GM12872 (cell line): ENCODE data around the gene PARL.

Source experiments
- CTCF ChIP-seq: IDR thresholded peaks from 3 replicates; pipeline ENCODE4 v1.5.1; 2011; ENCODE audit warnings: low read depth, mild to moderate bottlenecking, low read length, moderate library complexity; ENCODE audit not compliant: insufficient read depth

The PARL gene

DNA sequence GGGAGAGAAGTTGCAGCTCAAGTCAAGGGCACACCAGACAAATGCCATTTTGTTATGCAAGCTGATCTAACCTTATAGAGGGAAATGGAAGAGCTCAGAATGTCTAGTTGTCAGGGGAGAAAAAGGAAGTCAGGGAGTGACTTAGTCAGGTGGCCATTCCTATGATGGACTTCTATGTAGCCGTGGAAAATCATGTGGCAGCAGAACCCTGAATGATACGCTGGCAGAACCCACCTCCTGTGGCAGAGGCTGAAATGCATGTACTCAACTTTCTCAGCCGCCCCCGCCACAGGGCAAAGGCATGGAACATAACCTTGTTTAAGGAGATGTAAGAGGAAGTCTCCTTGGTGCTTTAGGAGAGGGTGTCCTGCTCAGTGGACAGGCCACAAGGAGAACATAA lies 37.7 kb upstream of the PARL start:
- no peak for TF ChIP-seq CTCF

GRCh38 chr3:183921096-183921495 lies 36.4 kb upstream of the PARL start:
- no peak for TF ChIP-seq CTCF

DNA sequence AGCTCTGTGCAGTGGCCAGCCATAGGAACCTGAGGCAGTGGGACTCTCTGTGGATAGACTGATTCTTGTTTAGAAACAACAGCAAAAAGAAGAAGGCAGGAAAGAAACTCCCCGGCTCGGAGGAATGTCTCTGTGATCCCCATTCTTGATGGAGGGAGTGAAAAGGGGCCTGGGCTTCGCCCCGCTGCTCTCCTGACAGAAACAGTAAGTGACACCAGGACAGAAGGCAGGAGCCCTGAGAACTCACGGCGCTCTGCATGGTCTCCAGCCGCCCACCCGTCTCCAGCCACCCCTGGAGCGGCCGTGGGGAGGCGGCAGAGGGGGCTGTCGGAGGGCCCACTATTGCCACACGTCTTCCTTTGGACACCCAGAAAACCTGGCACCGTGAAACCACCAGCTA lies 35.7 kb upstream of the PARL start:
- no peak for TF ChIP-seq CTCF

DNA sequence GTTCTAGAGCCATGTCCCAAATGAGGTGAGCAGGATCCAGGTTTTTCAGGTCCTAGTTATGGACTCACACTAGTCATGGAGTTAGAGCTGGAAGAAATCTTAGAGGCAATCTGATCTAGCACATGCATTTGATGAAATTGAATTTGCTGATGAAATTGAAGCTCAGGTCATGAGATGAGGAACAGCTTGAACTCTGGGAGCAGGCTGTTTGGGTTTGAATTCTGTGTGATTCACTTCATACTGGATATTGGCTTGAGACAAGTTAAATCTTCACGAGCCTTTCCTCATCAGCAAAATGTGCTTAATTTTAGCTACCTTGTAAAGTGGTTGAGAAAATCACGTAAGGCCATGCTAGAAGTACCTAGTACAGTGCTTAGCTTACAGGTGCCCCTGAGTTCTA lies 33.5 kb upstream of the PARL start:
- TF ChIP-seq CTCF = no peak

DNA sequence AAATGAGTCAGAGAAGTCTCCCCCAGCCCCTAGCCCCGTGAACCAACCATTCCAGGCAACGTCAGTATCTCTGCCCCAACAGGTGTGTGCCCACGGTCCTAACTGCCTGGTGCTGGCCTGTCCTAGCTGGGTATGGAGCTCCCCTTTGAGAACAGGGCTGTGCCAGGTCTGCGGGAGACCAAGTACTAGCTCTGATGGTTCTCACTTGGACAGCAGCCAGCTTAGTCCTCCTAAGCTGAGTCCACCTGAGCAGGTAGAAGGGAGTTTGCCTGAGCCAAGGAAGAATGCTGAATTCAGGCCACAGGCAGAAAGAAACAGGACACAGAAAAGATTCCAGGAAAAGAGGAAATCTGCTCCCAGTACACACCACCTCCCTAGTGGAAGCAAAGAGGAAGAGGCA lies 33.1 kb upstream of the PARL start:
- no peak for TF ChIP-seq CTCF

DNA sequence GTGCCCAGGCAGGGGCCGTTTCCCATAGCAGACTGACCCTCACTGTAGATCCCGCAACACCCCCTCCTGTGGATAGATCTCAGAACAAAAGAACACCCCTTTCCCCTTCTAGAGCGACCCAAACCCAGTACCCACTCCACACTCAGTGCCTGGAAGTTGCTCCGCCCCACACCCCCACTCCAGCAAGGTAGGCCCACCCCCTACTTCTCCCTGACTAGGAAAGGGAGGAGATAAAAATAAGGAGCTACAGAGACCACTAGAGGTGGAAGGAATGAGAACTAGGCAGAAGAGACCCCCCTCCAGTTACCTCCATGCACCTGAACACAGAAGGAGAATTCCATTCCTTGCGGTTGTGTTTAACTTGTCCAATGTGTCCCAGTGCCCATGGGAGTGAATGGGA lies 30.2 kb upstream of the PARL start:
- no peak for TF ChIP-seq CTCF

DNA sequence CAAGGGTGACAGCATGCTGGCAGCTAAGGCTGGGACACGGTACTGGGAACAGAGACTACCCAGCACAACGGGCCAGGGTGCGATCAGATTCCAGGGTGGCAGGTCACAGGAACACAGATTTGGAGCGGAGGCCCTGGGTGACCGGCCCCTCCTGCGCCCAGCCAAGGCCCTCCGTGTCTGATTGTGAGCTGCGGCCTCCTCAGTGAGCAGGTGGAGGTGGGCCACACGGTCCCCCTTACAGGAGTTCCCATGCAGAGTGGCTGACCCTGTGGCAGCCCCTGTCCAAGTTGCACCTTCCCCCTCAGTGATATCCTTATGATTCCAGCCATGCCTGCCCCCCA lies 28.9 kb upstream of the PARL start:
- no peak for TF ChIP-seq CTCF
